Nephron progenitor cell (in vitro differentiated cells): Measurements from ENCODE around the gene INO80C.

Source experiments
- DNase-seq: peaks from one replicate; pipeline ENCODE4 v3.0.0; 2021
- H3K27ac Mint-ChIP-seq: 2 replicates; pipeline ENCODE4 v1.8.0; 2021; ENCODE audit warnings: mild to moderate bottlenecking, moderate library complexity, mixed read lengths
- H3K27me3 Mint-ChIP-seq: 2 replicates; pipeline ENCODE4 v1.8.0; 2021; ENCODE audit warnings: mild to moderate bottlenecking, low read depth, mixed read lengths; ENCODE audit not compliant: poor library complexity
- H3K36me3 Mint-ChIP-seq: 2 replicates; pipeline ENCODE4 v1.8.0; 2021; ENCODE audit warnings: low read depth, mixed read lengths
- H3K4me1 Mint-ChIP-seq: 2 replicates; pipeline ENCODE4 v1.8.0; 2021; ENCODE audit warnings: mixed read lengths
- H3K4me3 Mint-ChIP-seq: 2 replicates; pipeline ENCODE4 v1.8.0; 2021; ENCODE audit warnings: mild to moderate bottlenecking, moderate library complexity, mixed read lengths
- H3K9me3 Mint-ChIP-seq: 2 replicates; pipeline ENCODE4 v1.8.0; 2021; ENCODE audit warnings: mild to moderate bottlenecking, moderate library complexity, mixed read lengths
- TF ChIP-seq, protein P1 (sequence below): fragments of 200-600 bp; sonication (generic); IDR thresholded peaks from 2 replicates; pipeline ENCODE4 v1.5.0; 2021; ENCODE audit warnings: antibody characterized with exemption

Gene INO80C

DNA sequence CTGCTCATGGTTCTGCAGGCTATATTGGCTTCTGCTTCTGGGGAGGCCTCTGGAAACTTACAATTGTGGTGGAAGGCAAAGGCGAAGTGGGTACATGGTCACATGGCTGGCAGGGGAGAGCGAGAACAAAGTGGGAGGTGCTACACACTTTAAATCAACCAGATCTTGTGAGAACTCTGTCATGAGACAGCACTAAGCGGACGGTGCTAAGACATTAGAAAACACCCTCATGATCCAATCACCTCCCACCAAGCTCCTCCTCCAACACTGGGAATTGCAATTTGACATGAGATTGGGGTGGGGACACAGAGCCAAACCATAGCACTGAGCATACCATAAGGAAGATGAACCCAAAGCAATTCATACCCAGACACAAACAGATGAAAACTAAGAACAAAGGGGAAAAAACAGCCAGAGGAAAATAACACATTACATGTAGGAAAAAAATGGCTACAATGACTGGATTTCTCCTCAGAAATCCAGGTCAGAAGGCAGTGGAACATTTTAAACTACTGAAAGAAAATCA, 31.1 kb upstream of the INO80C start:
- peaks cover 55% of the 10 kb centered on the region for H3K9me3 Mint-ChIP-seq
- peaks cover 9% of the 10 kb centered on the region for H3K27me3 Mint-ChIP-seq
- no peak overlapping the region for H3K4me3 Mint-ChIP-seq
- DNase-seq = no peak
- TF ChIP-seq, protein P1, sequence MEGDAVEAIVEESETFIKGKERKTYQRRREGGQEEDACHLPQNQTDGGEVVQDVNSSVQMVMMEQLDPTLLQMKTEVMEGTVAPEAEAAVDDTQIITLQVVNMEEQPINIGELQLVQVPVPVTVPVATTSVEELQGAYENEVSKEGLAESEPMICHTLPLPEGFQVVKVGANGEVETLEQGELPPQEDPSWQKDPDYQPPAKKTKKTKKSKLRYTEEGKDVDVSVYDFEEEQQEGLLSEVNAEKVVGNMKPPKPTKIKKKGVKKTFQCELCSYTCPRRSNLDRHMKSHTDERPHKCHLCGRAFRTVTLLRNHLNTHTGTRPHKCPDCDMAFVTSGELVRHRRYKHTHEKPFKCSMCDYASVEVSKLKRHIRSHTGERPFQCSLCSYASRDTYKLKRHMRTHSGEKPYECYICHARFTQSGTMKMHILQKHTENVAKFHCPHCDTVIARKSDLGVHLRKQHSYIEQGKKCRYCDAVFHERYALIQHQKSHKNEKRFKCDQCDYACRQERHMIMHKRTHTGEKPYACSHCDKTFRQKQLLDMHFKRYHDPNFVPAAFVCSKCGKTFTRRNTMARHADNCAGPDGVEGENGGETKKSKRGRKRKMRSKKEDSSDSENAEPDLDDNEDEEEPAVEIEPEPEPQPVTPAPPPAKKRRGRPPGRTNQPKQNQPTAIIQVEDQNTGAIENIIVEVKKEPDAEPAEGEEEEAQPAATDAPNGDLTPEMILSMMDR = no peak
- no peak overlapping the region for H3K27ac Mint-ChIP-seq
- peaks cover 31% of the 10 kb centered on the region for H3K4me1 Mint-ChIP-seq
- H3K36me3 Mint-ChIP-seq = peaks cover 16% of the 10 kb centered on the region

GRCh38 chr18:35526495-35527059, 28.8 kb upstream of the INO80C start:
- peak overlapping the region; percentile 24 for H3K4me3 Mint-ChIP-seq
- H3K4me1 Mint-ChIP-seq = peaks cover 34% of the 10 kb centered on the region
- H3K27ac Mint-ChIP-seq = no peak overlapping the region
- peaks cover 10% of the 10 kb centered on the region for H3K36me3 Mint-ChIP-seq
- TF ChIP-seq, protein P1 = no peak
- peaks cover 3% of the 10 kb centered on the region for H3K27me3 Mint-ChIP-seq
- peaks cover 36% of the 10 kb centered on the region for H3K9me3 Mint-ChIP-seq
- no peak for DNase-seq

DNA sequence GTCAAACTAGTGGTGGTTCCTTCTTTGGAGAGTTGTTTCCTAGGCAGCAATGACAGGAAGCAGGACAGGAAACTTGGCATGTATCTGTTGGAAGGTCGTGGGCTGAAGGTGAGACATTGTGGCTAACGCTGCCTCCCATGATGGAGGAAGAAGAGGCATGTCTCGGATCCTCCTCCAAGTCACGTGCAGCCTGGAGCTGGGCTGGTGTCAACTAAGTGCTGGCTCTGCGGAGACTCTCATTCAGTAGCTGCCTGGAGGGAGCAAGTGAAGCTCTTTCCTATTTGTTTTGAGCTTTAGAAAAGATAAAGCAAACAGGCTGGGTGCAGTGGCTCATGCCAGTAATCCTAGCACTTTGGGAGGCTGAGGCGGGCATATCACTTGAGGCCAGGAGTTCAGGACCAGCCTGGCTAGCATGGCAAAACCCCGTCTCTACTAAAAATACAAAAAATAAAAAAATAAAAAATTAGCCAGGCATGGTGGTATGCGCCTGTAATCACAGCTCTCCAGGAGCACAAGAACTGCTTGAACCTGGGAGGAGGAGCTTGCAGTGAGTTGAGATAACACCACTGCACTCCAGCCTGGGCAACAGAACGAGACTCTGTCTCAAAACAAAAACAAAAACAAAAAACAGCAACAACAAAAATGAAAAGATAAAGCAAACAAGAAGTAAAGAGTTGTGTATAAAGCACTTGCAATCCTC, 28.2 kb upstream of the INO80C start:
- Mint-ChIP-seq H3K36me3 (peaks cover 7% of the 10 kb centered on the region), H3K9me3 (peaks cover 30% of the 10 kb centered on the region), H3K27me3 (peaks cover 3% of the 10 kb centered on the region), H3K4me3 (peak overlapping the region; percentile 24), H3K27ac (peak overlapping the region; percentile 18), H3K4me1 (peaks cover 34% of the 10 kb centered on the region)
- TF ChIP-seq, protein P1 = no peak
- no peak for DNase-seq

GRCh38 chr18:35524226-35524625, 26.5 kb upstream of the INO80C start:
- Mint-ChIP-seq H3K4me3 (no peak overlapping the region), H3K9me3 (peaks cover 14% of the 10 kb centered on the region), H3K27me3 (peaks cover 3% of the 10 kb centered on the region), H3K4me1 (peaks cover 39% of the 10 kb centered on the region), H3K27ac (no peak overlapping the region), H3K36me3 (no peaks in the 10 kb centered on the region)
- TF ChIP-seq, protein P1 = no peak
- DNase-seq = no peak

GRCh38 chr18:35522130-35522959, 24.6 kb upstream of the INO80C start:
- Mint-ChIP-seq H3K4me1 (peaks cover 40% of the 10 kb centered on the region), H3K36me3 (no peaks in the 10 kb centered on the region), H3K4me3 (no peak overlapping the region), H3K9me3 (no peaks in the 10 kb centered on the region), H3K27ac (no peak overlapping the region), H3K27me3 (peaks cover 3% of the 10 kb centered on the region)
- DNase-seq = no peak
- TF ChIP-seq, protein P1 = no peak
